ENCODE results near the gene GLIS1. TPM values are rescaled to one million over a fixed set of nuclear protein-coding genes. Genes with fewer than 3 reads are reported as not detected.

Gene GLIS1
- total RNA-seq, 1 experiment from 2014 or later = 0.28 TPM

- no peaks in the 10 kb centered on the region for H3K9me3 ChIP-seq (ENCODE audit: control insufficient read depth, low read depth, low read length)
- H3K4me1 ChIP-seq (ENCODE audit: insufficient read depth, low read length) = no peaks in the 10 kb centered on the region
- no peaks in the 10 kb centered on the region for H4K20me1 ChIP-seq (ENCODE audit: control insufficient read depth, insufficient read depth, insufficient read length)
- no peak overlapping the region for H2BK5ac ChIP-seq (ENCODE audit: insufficient read length, low read length)
- H2AK5ac ChIP-seq (ENCODE audit: insufficient read length, low read length) = no peak overlapping the region
- no peak overlapping the region for H3K56ac ChIP-seq (ENCODE audit: insufficient read length, low read depth, low read length)
- no peaks in the 10 kb centered on the region for H3K23me2 ChIP-seq (ENCODE audit: insufficient read length, low read depth, low read length, poor library complexity, severe bottlenecking)
- no peak overlapping the region for H3K4me3 Mint-ChIP-seq
- H2BK15ac ChIP-seq (ENCODE audit: low read depth, low read length) = no peak overlapping the region
- TF ChIP-seq, protein P1, sequence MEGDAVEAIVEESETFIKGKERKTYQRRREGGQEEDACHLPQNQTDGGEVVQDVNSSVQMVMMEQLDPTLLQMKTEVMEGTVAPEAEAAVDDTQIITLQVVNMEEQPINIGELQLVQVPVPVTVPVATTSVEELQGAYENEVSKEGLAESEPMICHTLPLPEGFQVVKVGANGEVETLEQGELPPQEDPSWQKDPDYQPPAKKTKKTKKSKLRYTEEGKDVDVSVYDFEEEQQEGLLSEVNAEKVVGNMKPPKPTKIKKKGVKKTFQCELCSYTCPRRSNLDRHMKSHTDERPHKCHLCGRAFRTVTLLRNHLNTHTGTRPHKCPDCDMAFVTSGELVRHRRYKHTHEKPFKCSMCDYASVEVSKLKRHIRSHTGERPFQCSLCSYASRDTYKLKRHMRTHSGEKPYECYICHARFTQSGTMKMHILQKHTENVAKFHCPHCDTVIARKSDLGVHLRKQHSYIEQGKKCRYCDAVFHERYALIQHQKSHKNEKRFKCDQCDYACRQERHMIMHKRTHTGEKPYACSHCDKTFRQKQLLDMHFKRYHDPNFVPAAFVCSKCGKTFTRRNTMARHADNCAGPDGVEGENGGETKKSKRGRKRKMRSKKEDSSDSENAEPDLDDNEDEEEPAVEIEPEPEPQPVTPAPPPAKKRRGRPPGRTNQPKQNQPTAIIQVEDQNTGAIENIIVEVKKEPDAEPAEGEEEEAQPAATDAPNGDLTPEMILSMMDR (conservative IDR thresholded peaks at IDR 0.05) = no peak
- H3K79me2 ChIP-seq (ENCODE audit: insufficient read depth, low read length) = no peaks in the 10 kb centered on the region
- no peak overlapping the region for H3K4ac ChIP-seq (ENCODE audit: low read depth, low read length)
- H4K91ac ChIP-seq (ENCODE audit: insufficient read length, low read depth, low read length) = no peak overlapping the region
- H2BK20ac ChIP-seq (ENCODE audit: low read depth, low read length, poor library complexity, severe bottlenecking) = no peak overlapping the region
- no peak overlapping the region for H3K14ac ChIP-seq (ENCODE audit: insufficient read depth, low read length)
- H3K4me2 ChIP-seq (ENCODE audit: insufficient read depth, insufficient read length, low read length) = no peak overlapping the region
- no peak overlapping the region for H3T11ph ChIP-seq (ENCODE audit: low read length)
- H3K27me3 ChIP-seq (ENCODE audit: insufficient read depth, low read length) = no peaks in the 10 kb centered on the region
- no peaks in the 10 kb centered on the region for H3K36me3 Mint-ChIP-seq (ENCODE audit: insufficient read depth in 1 of 3, low read depth in 3 of 3)
- no peak overlapping the region for H2BK12ac ChIP-seq (ENCODE audit: insufficient read length, low read depth, low read length)
- no peak overlapping the region for H2AFZ ChIP-seq (ENCODE audit: low read length)
- DNase-seq = no peak
- H3K27ac Mint-ChIP-seq = no peak overlapping the region
- no peak overlapping the region for H4K8ac ChIP-seq (replicated peaks; ENCODE audit: insufficient read length, low read depth, low read length)
- H3K4me1 Mint-ChIP-seq = peaks cover 10 to 13% of the 10 kb centered on the region in 2 experiments
- no peaks in the 10 kb centered on the region for H3K79me1 ChIP-seq (ENCODE audit: insufficient read depth, low read depth, low read length, poor library complexity, severe bottlenecking)
- WGBS (ENCODE audit: extremely low coverage, insufficient read length, low lambda C conversion rate) = no CpG with 5 or more reads among the region's 6 CpGs
- H3K27me3 Mint-ChIP-seq (ENCODE audit: low read depth) = peaks cover 26% of the 10 kb centered on the region
- H3K9ac ChIP-seq (ENCODE audit: extremely low read depth, insufficient read length, low read length) = no peak overlapping the region
- no peak overlapping the region for H3K18ac ChIP-seq (ENCODE audit: insufficient read length, low read depth, low read length)
- H3K9me3 Mint-ChIP-seq = no peaks in the 10 kb centered on the region
- H2BK120ac ChIP-seq (ENCODE audit: low read depth, low read length, poor library complexity, severe bottlenecking) = no peak overlapping the region
- no peak overlapping the region for H3K27ac ChIP-seq (ENCODE audit: insufficient read length, low read depth, low read length)
- no peak overlapping the region for H4K5ac ChIP-seq (ENCODE audit: insufficient read length, low read depth, low read length)
- H3K23ac ChIP-seq (ENCODE audit: insufficient read length, low read depth, low read length) = no peak overlapping the region
Measured at GRCh38 chr1:53536606-53537005, 202.4 kb downstream of the GLIS1 start.
